OCI-LY3 (cell line): Measurements from ENCODE around the gene NUDT11.

Experiments used
- H2AFZ ChIP-seq: fragments of 200-600, 300-600 bp; shearing (Covaris generic); 2 replicates; pipeline ENCODE4 v1.6.0; 2014; ENCODE audit warnings: antibody characterized with exemption, low read depth, low read length
- H3K27ac ChIP-seq: fragments of 200-600, 300-600 bp; sonication (generic); 2 replicates; pipeline ENCODE4 v1.5.1; 2014; ENCODE audit warnings: mild to moderate bottlenecking, low read length, moderate library complexity, mixed read lengths
- H3K27me3 ChIP-seq: fragments of 200-600, 300-600 bp; sonication (generic); 2 replicates; pipeline ENCODE4 v1.6.1; 2014; ENCODE audit warnings: low read depth, low read length, mixed read lengths
- H3K36me3 ChIP-seq: fragments of 200-600, 300-600 bp; sonication (generic); replicated peaks from 2 replicates; pipeline ENCODE3; 2014; ENCODE audit warnings: low read depth, low read length, mixed read lengths
- H3K4me1 ChIP-seq: fragments of 300-600, 200-600 bp; sonication (generic); 2 replicates; pipeline ENCODE4 v1.6.1; 2014; ENCODE audit warnings: low read length, mixed read lengths
- H3K4me2 ChIP-seq: fragments of 200-600, 300-600 bp; sonication (generic); 2 replicates; pipeline ENCODE4 v1.6.1; 2014; ENCODE audit warnings: low read length, mixed read lengths
- H3K4me3 ChIP-seq: fragments of 300-600, 200-600 bp; sonication (generic); 2 replicates; pipeline ENCODE4 v1.5.1; 2014; ENCODE audit warnings: antibody characterized with exemption, mild to moderate bottlenecking, low read length, moderate library complexity
- H3K79me2 ChIP-seq: fragments of 300-600, 200-600 bp; shearing (Covaris generic); 2 replicates; pipeline ENCODE4 v1.6.1; 2014; ENCODE audit warnings: mild to moderate bottlenecking, low read length, mixed read lengths
- H3K9ac ChIP-seq: fragments of 300-600, 200-600 bp; shearing (Covaris generic); 2 replicates; pipeline ENCODE4 v1.6.0; 2014; ENCODE audit warnings: mild to moderate bottlenecking, low read length, moderate library complexity
- H3K9me3 ChIP-seq: fragments of 200-600, 300-600 bp; shearing (Covaris generic); 2 replicates; pipeline ENCODE4 v1.6.1; 2014; ENCODE audit warnings: low read length, mixed read lengths; ENCODE audit not compliant: insufficient read depth
- H4K20me1 ChIP-seq: fragments of 200-600, 300-600 bp; sonication (generic); 2 replicates; pipeline ENCODE4 v1.6.1; 2016; ENCODE audit warnings: low read length, mixed read lengths; ENCODE audit not compliant: insufficient read depth
- CTCF ChIP-seq: fragments of 200-600, 300-600 bp; sonication (generic); IDR thresholded peaks from 2 replicates; pipeline ENCODE4 v1.5.1; 2014; ENCODE audit warnings: antibody characterized with exemption, low read length, low read depth
- EZH2phosphoT487 ChIP-seq: fragments of 200-600 bp; shearing (Covaris generic); IDR thresholded peaks from 2 replicates; pipeline ENCODE4 v1.6.1; 2018; ENCODE audit warnings: antibody characterized with exemption, mixed run types, low read depth

Gene NUDT11

GRCh38 chrX:51456246-51456645, 40.1 kb downstream of the NUDT11 start:
- peaks cover 14% of the 10 kb centered on the region for H3K4me1 ChIP-seq
- TF ChIP-seq EZH2phosphoT487 (no peak), CTCF (no peak)
- H3K4me3 ChIP-seq: peak overlapping the region; percentile 65
- peak overlapping the region; percentile 83 for H2AFZ ChIP-seq
- H4K20me1 ChIP-seq: no peaks in the 10 kb centered on the region
- no peaks in the 10 kb centered on the region for H3K9me3 ChIP-seq
- H3K27me3 ChIP-seq: no peaks in the 10 kb centered on the region
- H3K79me2 ChIP-seq: no peaks in the 10 kb centered on the region
- peak overlapping the region; percentile 20; the same call in 1 of the 2 replicates for H3K9ac ChIP-seq
- no peak overlapping the region for H3K27ac ChIP-seq
- H3K4me2 ChIP-seq: peak overlapping the region; percentile 56
- no peaks in the 10 kb centered on the region for H3K36me3 ChIP-seq

GRCh38 chrX:51440365-51440764, 56.0 kb downstream of the NUDT11 start:
- H3K27me3 ChIP-seq: no peaks in the 10 kb centered on the region
- no peaks in the 10 kb centered on the region for H3K4me1 ChIP-seq
- no peaks in the 10 kb centered on the region for H4K20me1 ChIP-seq
- H3K79me2 ChIP-seq: no peaks in the 10 kb centered on the region
- no peak overlapping the region for H3K27ac ChIP-seq
- no peak overlapping the region for H3K4me3 ChIP-seq
- TF ChIP-seq EZH2phosphoT487 (no peak), CTCF (no peak)
- H3K9ac ChIP-seq: no peak overlapping the region
- H2AFZ ChIP-seq: no peak overlapping the region
- no peaks in the 10 kb centered on the region for H3K36me3 ChIP-seq
- no peak overlapping the region for H3K4me2 ChIP-seq
- H3K9me3 ChIP-seq: no peaks in the 10 kb centered on the region
